Measurements from ENCODE around the gene PCDHGC4. TPM values are rescaled to one million over a fixed set of nuclear protein-coding genes. Genes with fewer than 3 reads are reported as not detected.

Gene PCDHGC4
- total RNA-seq, 4 donors from 2014 or later, result 2.9 to 8.0 (median 6.7) TPM

- Histone ChIP-seq H3K9me3 (no peaks in the 10 kb centered on the region), H3K4me3 (peak overlapping the region; percentile 53 to 76), H3K36me3 (no peaks in the 10 kb centered on the region), H3K27ac (peak overlapping the region; percentile 97 to 98), H3K4me1 (peaks cover 18 to 25% of the 10 kb centered on the region in 2 donors), H3K27me3 (no peaks in the 10 kb centered on the region)
- TF ChIP-seq CTCF (IDR thresholded peaks at IDR 0.05), result peak; percentile 64 to 85 (median 70)
- TF ChIP-seq POLR2A (IDR thresholded peaks at IDR 0.05), result no peak
- intact Hi-C loops (cut with DNase I; ENCODE audit: low total_unique reads), result no loop called here
- DNase-seq, result peak; percentile 76 to 87
Observed at GRCh38 chr5:141512390-141512910, 27.6 kb downstream of the PCDHGC4 start.

DNA sequence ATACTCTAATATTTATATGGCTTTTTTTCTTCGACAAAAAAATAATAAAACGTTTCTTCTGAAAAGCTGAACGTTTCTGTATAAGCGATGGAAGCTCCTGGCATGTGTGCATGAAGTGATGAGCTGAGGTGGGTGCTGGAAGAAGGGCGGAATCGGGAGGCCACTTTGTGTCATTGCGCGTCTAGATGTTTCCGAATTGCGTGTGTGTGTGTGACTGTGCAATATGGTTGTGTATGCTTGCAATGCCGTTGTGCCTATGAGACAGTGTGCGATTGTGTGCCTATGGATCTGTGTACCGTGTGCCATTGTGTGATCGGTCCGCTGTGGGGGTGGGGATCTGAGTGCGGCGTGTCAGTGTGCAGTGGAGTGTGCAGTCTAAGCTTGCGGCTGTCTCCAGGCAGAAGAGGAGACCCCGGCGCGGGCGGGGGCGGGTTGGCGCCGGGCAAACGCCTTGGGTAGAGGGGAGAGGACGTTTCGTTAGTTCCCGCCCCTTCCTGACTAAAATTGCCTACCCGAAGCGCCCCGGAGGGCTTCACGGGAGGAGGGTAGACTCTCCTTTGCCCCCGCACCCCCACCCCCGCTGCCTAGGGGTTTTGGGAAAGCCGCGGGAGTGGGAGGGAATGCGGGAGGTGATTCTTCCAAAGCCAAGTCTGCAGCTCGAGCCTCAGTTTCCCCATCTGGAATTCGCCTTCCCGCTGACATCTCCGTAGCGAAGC is 28.2 kb downstream of the PCDHGC4 start:
- H3K9me3 ChIP-seq, result no peaks in the 10 kb centered on the region
- intact Hi-C loops (cut with DNase I; ENCODE audit: low total_unique reads), result no loop called here
- peaks cover 18 to 19% of the 10 kb centered on the region in 2 donors for H3K4me1 ChIP-seq
- DNase-seq, result peak in 1 of 2 donors; percentile 56
- H3K27me3 ChIP-seq, result no peaks in the 10 kb centered on the region
- H3K36me3 ChIP-seq, result no peaks in the 10 kb centered on the region
- H3K27ac ChIP-seq, result peak overlapping the region; percentile 97 to 98
- peak overlapping the region; percentile 53 to 76 for H3K4me3 ChIP-seq
- no peak for TF ChIP-seq CTCF (IDR thresholded peaks at IDR 0.05)
- TF ChIP-seq POLR2A (IDR thresholded peaks at IDR 0.05), result peak; percentile 17 to 34

- peak; percentile 88 to 91 for DNase-seq
- H3K4me1 ChIP-seq, result peaks cover 18 to 19% of the 10 kb centered on the region in 2 donors
- intact Hi-C loops (cut with DNase I; ENCODE audit: low total_unique reads), result no loop called here
Observed at GRCh38 chr5:141513627-141514329, 28.9 kb downstream of the PCDHGC4 start.

DNA sequence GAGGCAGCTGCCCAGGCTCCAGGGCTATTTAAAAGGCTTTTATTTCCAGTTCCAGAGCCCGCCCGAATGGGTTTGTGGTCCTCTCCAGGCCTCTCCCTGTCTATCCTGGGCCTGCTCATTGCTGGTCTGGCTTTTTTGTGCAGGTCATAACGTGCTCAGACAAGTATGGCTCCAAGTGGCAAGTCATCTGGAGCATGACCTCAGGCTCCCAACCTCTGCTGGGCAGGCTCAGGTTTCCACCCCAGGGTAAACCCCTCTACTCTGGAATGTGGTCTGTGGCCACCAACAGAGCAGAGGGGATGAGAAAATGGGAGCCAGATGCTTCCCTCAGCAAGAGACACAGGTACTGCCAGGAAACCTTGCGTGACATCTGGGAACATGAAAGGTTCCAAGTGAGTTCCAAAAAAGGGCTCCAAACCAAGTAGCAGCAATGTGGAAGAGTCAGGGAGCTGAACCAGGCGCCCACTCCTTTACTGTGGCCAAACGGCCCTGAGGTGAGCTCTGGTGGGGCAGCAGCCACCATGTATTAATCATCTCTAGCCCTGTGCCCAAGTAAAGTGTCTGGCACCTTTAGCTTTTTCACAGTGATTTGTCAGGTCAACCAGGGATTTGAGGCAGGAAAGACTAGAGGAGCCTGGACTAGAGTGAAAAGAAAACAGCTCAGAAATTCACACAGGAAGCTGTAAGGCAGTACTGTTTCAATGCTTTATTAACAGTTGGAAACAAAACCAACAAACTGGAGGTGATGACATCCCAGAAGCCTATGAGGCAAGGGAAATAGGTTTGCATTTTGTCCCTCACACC is 29.7 kb downstream of the PCDHGC4 start:
- no peaks in the 10 kb centered on the region for H3K9me3 ChIP-seq
- H3K27ac ChIP-seq, result peak overlapping the region; percentile 97 to 98
- TF ChIP-seq POLR2A (IDR thresholded peaks at IDR 0.05), result no peak
- no peak for TF ChIP-seq CTCF (IDR thresholded peaks at IDR 0.05)
- peaks cover 13 to 15% of the 10 kb centered on the region in 2 donors for H3K4me1 ChIP-seq
- no peak for DNase-seq
- intact Hi-C loops (cut with DNase I; ENCODE audit: low total_unique reads), result no loop called here
- H3K36me3 ChIP-seq, result no peaks in the 10 kb centered on the region
- H3K4me3 ChIP-seq, result peak overlapping the region; percentile 53 to 76
- no peaks in the 10 kb centered on the region for H3K27me3 ChIP-seq

More at GRCh38 chr5:141513627-141514329, 28.9 kb downstream of the PCDHGC4 start:
- Histone ChIP-seq H3K36me3 (no peaks in the 10 kb centered on the region), H3K27me3 (no peaks in the 10 kb centered on the region), H3K27ac (peak overlapping the region; percentile 97 to 98), H3K4me3 (peak overlapping the region; percentile 53 to 76), H3K9me3 (no peaks in the 10 kb centered on the region)
- peak in 1 of 2 donors; percentile 33 for TF ChIP-seq POLR2A (IDR thresholded peaks at IDR 0.05)
- TF ChIP-seq CTCF (IDR thresholded peaks at IDR 0.05), result no peak

All from uterus (tissue), 4 donors.